ENCODE results near the gene CUL9.

CUL9 gene

DNA sequence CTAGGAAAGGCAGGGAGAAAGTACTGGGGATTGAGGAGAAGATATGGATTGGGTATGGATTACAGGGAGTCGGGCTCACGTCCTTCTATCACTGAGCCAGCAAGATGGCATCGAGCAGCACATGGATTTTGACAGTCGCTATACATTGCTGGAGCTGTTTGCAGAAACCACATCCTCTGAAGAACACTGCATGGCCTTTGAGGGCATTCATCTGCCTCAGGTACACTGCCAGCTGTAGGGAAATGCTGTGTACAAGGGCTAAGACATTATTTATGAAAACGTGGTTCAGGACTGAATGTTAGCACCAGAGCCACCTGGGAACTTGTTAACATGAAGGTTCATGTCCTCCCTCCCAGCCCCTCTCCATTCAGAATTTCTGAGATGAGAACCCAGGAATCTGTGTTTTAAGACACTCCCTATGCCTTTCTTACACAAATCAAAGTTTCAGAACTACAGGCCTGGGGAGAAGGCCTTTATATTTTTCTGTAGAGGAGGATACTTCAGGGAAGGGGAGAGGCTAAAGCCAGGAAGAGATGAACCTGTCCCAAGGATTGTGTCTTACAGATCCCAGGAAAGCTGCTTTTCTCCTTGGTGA, 3.5 kb downstream of the CUL9 start:
- no peak overlapping the region for H2BK12ac ChIP-seq (ENCODE audit: low read length in 2 of 2)
- DNase-seq: no peak
- no peak overlapping the region for H2AFZ ChIP-seq (ENCODE audit: low read depth, low read length)
- H3K79me1 ChIP-seq (replicated peaks; ENCODE audit: low read length, poor library complexity, severe bottlenecking): peaks cover 38% of the 10 kb centered on the region
- H3K27me3 ChIP-seq (ENCODE audit: control insufficient read depth in 1 of 2, insufficient read depth in 1 of 2, low read length in 2 of 2): no peaks in the 10 kb centered on the region
- no peak overlapping the region for H2BK5ac ChIP-seq (ENCODE audit: low read depth, low read length, poor library complexity, severe bottlenecking)
- 93% methylated on average over 5 of the region's 5 CpGs for WGBS
- H3K9ac ChIP-seq (ENCODE audit: low read length): peak overlapping the region; percentile 20
- H2BK15ac ChIP-seq (ENCODE audit: low read depth, poor library complexity, severe bottlenecking): no peak overlapping the region
- H3K27ac ChIP-seq (ENCODE audit: low read length, poor library complexity, severe bottlenecking): no peak overlapping the region
- no peak overlapping the region for H3K4me2 ChIP-seq (ENCODE audit: low read length, poor library complexity, severe bottlenecking)
- H4K91ac ChIP-seq (ENCODE audit: low read length): no peak overlapping the region
- H3K4me1 ChIP-seq (ENCODE audit: control insufficient read depth, insufficient read depth, low read depth, low read length): peaks cover 13% of the 10 kb centered on the region
- no peak overlapping the region for H3K4me3 ChIP-seq (ENCODE audit: insufficient read depth in 1 of 2, low read depth in 1 of 2, low read length in 2 of 2)
- H4K8ac ChIP-seq (ENCODE audit: low read length): no peak overlapping the region
- H3K9me3 ChIP-seq (ENCODE audit: control insufficient read depth, low read length): no peaks in the 10 kb centered on the region
- H3K23ac ChIP-seq (ENCODE audit: low read length in 2 of 2): no peak overlapping the region
- no peak overlapping the region for H2AK5ac ChIP-seq (ENCODE audit: low read length, severe bottlenecking)
- H3K4ac ChIP-seq (ENCODE audit: low read depth in 1 of 2, low read length in 2 of 2): no peak overlapping the region
- no peak overlapping the region for H2BK120ac ChIP-seq (ENCODE audit: low read depth, low read length)
- peaks cover 46 to 50% of the 10 kb centered on the region in 2 experiments for H3K36me3 ChIP-seq (ENCODE audit: control insufficient read depth in 1 of 2, insufficient read depth in 2 of 2, low read depth in 1 of 2, low read length in 2 of 2)
- H3K14ac ChIP-seq (ENCODE audit: low read length in 2 of 2): no peak overlapping the region
- no peak overlapping the region for H3K18ac ChIP-seq (ENCODE audit: low read depth in 1 of 2, low read length in 2 of 2)

DNA sequence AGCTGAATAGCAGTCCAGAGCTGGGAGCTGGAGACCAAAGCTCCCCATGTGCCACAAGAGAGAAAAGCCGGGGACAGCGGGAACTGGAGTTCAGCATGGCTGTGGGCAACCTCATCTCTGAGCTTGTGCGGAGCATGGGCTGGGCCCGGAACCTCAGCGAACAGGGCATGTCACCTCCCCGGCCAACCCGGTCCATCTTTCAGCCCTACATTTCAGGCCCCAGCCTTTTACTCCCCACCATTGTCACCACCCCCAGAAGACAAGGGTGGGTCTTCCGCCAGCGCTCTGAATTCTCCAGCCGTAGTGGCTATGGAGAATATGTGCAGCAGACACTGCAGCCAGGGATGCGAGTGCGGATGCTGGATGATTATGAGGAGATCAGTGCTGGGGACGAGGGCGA, 4.0 kb downstream of the CUL9 start:
- no peak for DNase-seq
- Histone ChIP-seq H3K23ac (ENCODE audit: low read length in 2 of 2) (no peak overlapping the region), H3K4ac (ENCODE audit: low read depth in 1 of 2, low read length in 2 of 2) (no peak overlapping the region), H2BK12ac (ENCODE audit: low read length in 2 of 2) (no peak overlapping the region), H3K18ac (ENCODE audit: low read depth in 1 of 2, low read length in 2 of 2) (no peak overlapping the region), H4K8ac (ENCODE audit: low read length) (no peak overlapping the region), H3K9me3 (ENCODE audit: control insufficient read depth, low read length) (no peaks in the 10 kb centered on the region), H3K4me3 (ENCODE audit: insufficient read depth in 1 of 2, low read depth in 1 of 2, low read length in 2 of 2) (no peak overlapping the region), H2BK5ac (ENCODE audit: low read depth, low read length, poor library complexity, severe bottlenecking) (no peak overlapping the region), H2AFZ (ENCODE audit: low read depth, low read length) (no peak overlapping the region), H3K4me1 (ENCODE audit: control insufficient read depth, insufficient read depth, low read depth, low read length) (peaks cover 13% of the 10 kb centered on the region), H2AK5ac (ENCODE audit: low read length, severe bottlenecking) (no peak overlapping the region), H3K36me3 (ENCODE audit: control insufficient read depth in 1 of 2, insufficient read depth in 2 of 2, low read depth in 1 of 2, low read length in 2 of 2) (peaks cover 40 to 53% of the 10 kb centered on the region in 2 experiments), H4K91ac (ENCODE audit: low read length) (no peak overlapping the region), H3K27ac (ENCODE audit: low read length, poor library complexity, severe bottlenecking) (no peak overlapping the region), H3K4me2 (ENCODE audit: low read length, poor library complexity, severe bottlenecking) (no peak overlapping the region), H3K14ac (ENCODE audit: low read length in 2 of 2) (no peak overlapping the region), H3K79me1 (replicated peaks; ENCODE audit: low read length, poor library complexity, severe bottlenecking) (peaks cover 40% of the 10 kb centered on the region), H3K27me3 (ENCODE audit: control insufficient read depth in 1 of 2, insufficient read depth in 1 of 2, low read length in 2 of 2) (no peaks in the 10 kb centered on the region), H3K9ac (ENCODE audit: low read length) (no peak overlapping the region), H2BK120ac (ENCODE audit: low read depth, low read length) (no peak overlapping the region), H2BK15ac (ENCODE audit: low read depth, poor library complexity, severe bottlenecking) (no peak overlapping the region)
- WGBS: over 99% methylated on average over 14 of the region's 14 CpGs

DNA sequence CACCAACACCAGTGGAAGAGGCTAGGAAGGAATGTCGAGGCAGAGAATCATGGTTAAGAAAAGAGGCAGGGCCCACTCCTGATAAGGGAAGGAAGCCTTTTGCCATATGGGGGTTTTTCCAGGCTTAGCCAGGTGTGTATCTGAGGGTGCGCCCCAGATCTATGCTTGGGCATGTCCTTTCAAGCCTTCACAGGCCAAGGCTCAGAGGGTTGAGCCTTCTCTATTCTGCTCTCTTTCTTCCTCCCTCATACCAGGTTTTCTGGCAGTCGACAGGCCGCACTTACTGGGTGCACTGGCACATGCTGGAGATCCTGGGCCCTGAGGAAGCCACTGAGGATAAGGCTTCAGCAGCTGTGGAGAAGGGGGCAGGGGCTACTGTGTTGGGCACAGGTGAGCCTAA, 4.7 kb downstream of the CUL9 start:
- H3K9me3 ChIP-seq (ENCODE audit: control insufficient read depth, low read length): no peaks in the 10 kb centered on the region
- H2BK12ac ChIP-seq (ENCODE audit: low read length in 2 of 2): no peak overlapping the region
- no peak overlapping the region for H4K91ac ChIP-seq (ENCODE audit: low read length)
- no peak overlapping the region for H3K4me2 ChIP-seq (ENCODE audit: low read length, poor library complexity, severe bottlenecking)
- H2BK5ac ChIP-seq (ENCODE audit: low read depth, low read length, poor library complexity, severe bottlenecking): no peak overlapping the region
- peaks cover 40% of the 10 kb centered on the region for H3K79me1 ChIP-seq (replicated peaks; ENCODE audit: low read length, poor library complexity, severe bottlenecking)
- H3K9ac ChIP-seq (ENCODE audit: low read length): no peak overlapping the region
- H3K27ac ChIP-seq (ENCODE audit: low read length, poor library complexity, severe bottlenecking): no peak overlapping the region
- no peak overlapping the region for H2AFZ ChIP-seq (ENCODE audit: low read depth, low read length)
- H3K18ac ChIP-seq (ENCODE audit: low read depth in 1 of 2, low read length in 2 of 2): no peak overlapping the region
- H3K27me3 ChIP-seq (ENCODE audit: control insufficient read depth in 1 of 2, insufficient read depth in 1 of 2, low read length in 2 of 2): no peaks in the 10 kb centered on the region
- no peak overlapping the region for H4K8ac ChIP-seq (ENCODE audit: low read length)
- DNase-seq: no peak
- H3K36me3 ChIP-seq (ENCODE audit: control insufficient read depth in 1 of 2, insufficient read depth in 2 of 2, low read depth in 1 of 2, low read length in 2 of 2): peaks cover 39 to 53% of the 10 kb centered on the region in 2 experiments
- 98% methylated on average over 4 of the region's 4 CpGs for WGBS
- no peak overlapping the region for H3K4ac ChIP-seq (ENCODE audit: low read depth in 1 of 2, low read length in 2 of 2)
- H2BK120ac ChIP-seq (ENCODE audit: low read depth, low read length): no peak overlapping the region
- H3K23ac ChIP-seq (ENCODE audit: low read length in 2 of 2): no peak overlapping the region
- H3K14ac ChIP-seq (ENCODE audit: low read length in 2 of 2): no peak overlapping the region
- no peak overlapping the region for H3K4me3 ChIP-seq (ENCODE audit: insufficient read depth in 1 of 2, low read depth in 1 of 2, low read length in 2 of 2)
- peaks cover 12% of the 10 kb centered on the region for H3K4me1 ChIP-seq (ENCODE audit: control insufficient read depth, insufficient read depth, low read depth, low read length)
- no peak overlapping the region for H2BK15ac ChIP-seq (ENCODE audit: low read depth, poor library complexity, severe bottlenecking)
- no peak overlapping the region for H2AK5ac ChIP-seq (ENCODE audit: low read length, severe bottlenecking)

DNA sequence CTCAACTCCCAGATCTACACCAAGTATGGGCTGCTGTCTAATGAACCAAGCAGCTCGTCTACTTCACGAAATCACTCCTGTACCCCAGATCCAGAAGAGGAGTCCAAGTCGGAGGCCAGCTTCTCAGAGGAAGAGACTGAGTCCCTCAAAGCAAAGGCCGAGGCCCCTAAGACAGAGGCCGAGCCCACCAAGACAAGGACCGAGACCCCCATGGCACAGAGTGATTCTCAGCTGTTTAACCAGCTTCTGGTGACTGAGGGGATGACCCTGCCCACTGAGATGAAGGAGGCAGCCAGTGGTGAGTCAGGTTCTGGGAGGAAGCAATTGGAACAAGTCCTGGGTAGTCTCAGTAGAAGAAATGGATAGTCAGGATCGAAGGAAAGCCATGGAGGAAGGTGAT, 5.8 kb downstream of the CUL9 start:
- H3K4me3 ChIP-seq (ENCODE audit: insufficient read depth in 1 of 2, low read depth in 1 of 2, low read length in 2 of 2): no peak overlapping the region
- peaks cover 41% of the 10 kb centered on the region for H3K79me1 ChIP-seq (replicated peaks; ENCODE audit: low read length, poor library complexity, severe bottlenecking)
- H3K4me1 ChIP-seq (ENCODE audit: control insufficient read depth, insufficient read depth, low read depth, low read length): peaks cover 10% of the 10 kb centered on the region
- H3K36me3 ChIP-seq (ENCODE audit: control insufficient read depth in 1 of 2, insufficient read depth in 2 of 2, low read depth in 1 of 2, low read length in 2 of 2): peaks cover 49 to 56% of the 10 kb centered on the region in 2 experiments
- H3K27me3 ChIP-seq (ENCODE audit: control insufficient read depth in 1 of 2, insufficient read depth in 1 of 2, low read length in 2 of 2): no peaks in the 10 kb centered on the region
- 97% methylated on average over 6 of the region's 7 CpGs for WGBS
- H4K8ac ChIP-seq (ENCODE audit: low read length): no peak overlapping the region
- H4K91ac ChIP-seq (ENCODE audit: low read length): no peak overlapping the region
- no peak overlapping the region for H3K4me2 ChIP-seq (ENCODE audit: low read length, poor library complexity, severe bottlenecking)
- H3K9ac ChIP-seq (ENCODE audit: low read length): no peak overlapping the region
- no peak overlapping the region for H2BK12ac ChIP-seq (ENCODE audit: low read length in 2 of 2)
- H2BK15ac ChIP-seq (ENCODE audit: low read depth, poor library complexity, severe bottlenecking): no peak overlapping the region
- H2BK120ac ChIP-seq (ENCODE audit: low read depth, low read length): no peak overlapping the region
- no peak overlapping the region for H3K18ac ChIP-seq (ENCODE audit: low read depth in 1 of 2, low read length in 2 of 2)
- no peak overlapping the region for H2BK5ac ChIP-seq (ENCODE audit: low read depth, low read length, poor library complexity, severe bottlenecking)
- no peaks in the 10 kb centered on the region for H3K9me3 ChIP-seq (ENCODE audit: control insufficient read depth, low read length)
- H2AFZ ChIP-seq (ENCODE audit: low read depth, low read length): no peak overlapping the region
- no peak overlapping the region for H3K27ac ChIP-seq (ENCODE audit: low read length, poor library complexity, severe bottlenecking)
- no peak for DNase-seq
- H2AK5ac ChIP-seq (ENCODE audit: low read length, severe bottlenecking): no peak overlapping the region
- H3K4ac ChIP-seq (ENCODE audit: low read depth in 1 of 2, low read length in 2 of 2): no peak overlapping the region
- no peak overlapping the region for H3K23ac ChIP-seq (ENCODE audit: low read length in 2 of 2)
- no peak overlapping the region for H3K14ac ChIP-seq (ENCODE audit: low read length in 2 of 2)

Measured in mesenchymal stem cell (in vitro differentiated cells and primary cell).